Mucosa of gallbladder (tissue), 1 donor: Measurements from ENCODE around the gene FMO1. TPM values are rescaled to one million over a fixed set of nuclear protein-coding genes. Genes with fewer than 3 reads are reported as not detected.
"Not testable (repeated sequence)": the region's sequence is repeated elsewhere in the genome, so short reads cannot be mapped to it uniquely, and the experiment has no call there.

ENCODE experiments used
- DNase-seq: peaks from one replicate; pipeline ENCODE4 v3.0.0-alpha.2; 2020; ENCODE audit warnings: low spot score
- total RNA-seq: library from RNA; stranded (reverse); gene quantifications from one replicate; pipeline ENCODE4 v1.2.1, GENCODE V29; 2021
- donor health status: DM: no; HTN: no; CAD: no.

Gene FMO1
- total RNA-seq, 1 donor from 2014 or later: not detected

GRCh38 chr1:171280599-171280998, 32.3 kb downstream of the FMO1 start:
- no peak for DNase-seq

GRCh38 chr1:171286032-171286705, 37.9 kb downstream of the FMO1 start:
- DNase-seq: no peak

- DNase-seq: no peak
These were observed 42.3 kb downstream of the FMO1 start for GRCh38 chr1:171290621-171291020.

DNA sequence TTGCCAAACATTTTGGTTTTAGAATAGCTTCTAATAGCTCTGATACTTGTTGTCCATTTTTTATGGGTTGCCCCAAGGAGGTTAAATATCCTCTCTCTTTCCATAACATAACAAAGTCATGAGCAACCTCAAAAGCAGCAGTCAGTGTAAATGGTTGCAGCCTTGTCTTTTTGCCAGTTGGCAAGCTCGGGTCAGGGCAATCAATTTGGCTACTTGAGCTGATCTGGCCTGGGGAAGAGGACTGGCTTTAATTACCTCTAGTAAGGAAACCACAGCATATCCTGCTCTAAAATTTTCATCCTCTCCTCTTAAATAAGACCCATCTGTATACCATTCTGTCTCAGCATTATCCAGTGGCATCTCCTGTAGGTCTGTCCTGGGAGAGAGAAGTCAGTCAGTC, 44.5 kb downstream of the FMO1 start:
- no peak for DNase-seq

DNA sequence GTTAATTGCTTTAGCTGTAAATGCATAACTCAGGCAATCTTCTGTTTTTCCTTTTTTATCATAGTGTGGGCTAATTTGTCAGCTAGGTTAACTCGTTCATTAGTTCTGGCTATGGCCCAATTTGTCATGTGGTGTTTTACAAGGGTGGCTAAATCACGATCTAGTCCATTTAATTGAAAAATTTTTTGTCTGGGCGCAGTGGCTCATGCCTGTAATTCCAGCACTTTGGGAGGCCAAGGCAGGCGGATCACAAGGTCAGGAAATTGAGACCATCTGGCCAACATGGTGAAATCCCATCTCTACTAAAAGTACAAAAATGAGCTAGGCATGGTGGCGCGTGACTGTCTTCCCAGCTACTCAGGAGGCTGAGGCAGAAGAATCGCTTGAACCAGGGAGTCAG, 47.1 kb downstream of the FMO1 start:
- DNase-seq: not testable (repeated sequence)

GRCh38 chr1:171295821-171296220, 47.5 kb downstream of the FMO1 start:
- DNase-seq: no peak

- DNase-seq: no peak
These were observed 48.6 kb downstream of the FMO1 start for GRCh38 chr1:171296897-171297296.

GRCh38 chr1:171298696-171299095, 50.4 kb downstream of the FMO1 start:
- no peak for DNase-seq

GRCh38 chr1:171299342-171299741, 51.0 kb downstream of the FMO1 start:
- no peak for DNase-seq

GRCh38 chr1:171300401-171300800, 52.1 kb downstream of the FMO1 start:
- no peak for DNase-seq

- no peak for DNase-seq
These were observed 62.4 kb downstream of the FMO1 start for GRCh38 chr1:171310661-171311087.

GRCh38 chr1:171311771-171312558, 63.7 kb downstream of the FMO1 start:
- DNase-seq: no peak

- DNase-seq: peak; percentile 10
These were observed 65.1 kb downstream of the FMO1 start for GRCh38 chr1:171313319-171313834.

DNA sequence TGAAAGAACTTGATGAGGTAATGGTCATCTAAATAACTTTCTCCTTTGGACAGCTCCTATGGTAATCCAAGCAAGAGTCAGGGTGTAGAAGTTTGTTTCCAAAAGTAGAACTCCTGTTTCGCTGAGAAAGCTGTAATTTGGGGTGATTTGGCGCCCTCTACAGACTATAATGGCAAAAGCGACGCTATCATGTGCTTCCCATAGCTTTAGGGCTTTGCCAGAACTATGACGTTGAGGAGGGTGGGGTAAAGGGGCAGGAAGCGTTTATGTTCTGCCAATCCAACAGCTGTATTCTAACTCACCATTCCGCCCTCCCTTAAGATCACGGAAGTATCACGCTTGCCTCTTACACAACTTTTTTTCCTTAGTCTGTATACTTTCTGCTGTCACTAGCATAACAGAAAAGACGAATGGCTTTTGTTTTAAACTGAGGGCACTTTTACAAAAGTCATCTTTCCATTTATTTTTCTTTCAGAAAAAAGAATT, 65.6 kb downstream of the FMO1 start, which contains the start of gene FMO4:
FMO4 (plus strand) TSS at position 349 of the 486 bp plus-strand sequence. CDS start 5,643 bp downstream, outside the sequence.
- peak; percentile 96 for DNase-seq

- no peak for DNase-seq
These were observed 81.0 kb downstream of the FMO1 start for GRCh38 chr1:171329251-171329650.

- no peak for DNase-seq
These were observed 85.8 kb downstream of the FMO1 start for GRCh38 chr1:171334024-171334640.

Other genes starting within 250 kb of the FMO1 start
- 0.86 TPM for gene FMO3, start 157.6 kb upstream of the FMO1 start, total RNA-seq
- gene FMO2, start 63.2 kb upstream of the FMO1 start, total RNA-seq: 3.5 TPM
- gene FMO4, start 65.7 kb downstream of the FMO1 start, total RNA-seq: 3.6 TPM
- 134 TPM for gene PRRC2C, start 237.0 kb downstream of the FMO1 start, total RNA-seq